D721Med (cell line): ENCODE measurements around the gene TMCC1.
"Not testable (repeated sequence)": the region's sequence is repeated elsewhere in the genome, so short reads cannot be mapped to it uniquely, and the experiment has no call there.

Experiments used
- DNase-seq: peaks from one replicate; pipeline ENCODE4 v3.0.0; 2011; ENCODE audit warnings: low spot score; ENCODE audit not compliant: insufficient read length
- FAIRE-seq: peaks from 2 replicates; lab custom pipeline; 2011; peaks lifted over from hg19 to GRCh38; lab: Jason Lieb, UNC
- CTCF ChIP-seq: IDR thresholded peaks from 2 replicates; pipeline ENCODE4 v1.5.1; 2012; ENCODE audit warnings: mild to moderate bottlenecking, control low read depth; ENCODE audit not compliant: insufficient read depth; ENCODE audit errors: missing control alignments

Gene TMCC1

GRCh38 chr3:129917423-129918007 lies 24.0 kb upstream of the TMCC1 start:
- FAIRE-seq: no peak
- no peak for TF ChIP-seq CTCF
- DNase-seq: no peak

GRCh38 chr3:129913618-129914017 lies 20.1 kb upstream of the TMCC1 start:
- DNase-seq (no peak), FAIRE-seq (no peak)
- no peak for TF ChIP-seq CTCF

- no peak for TF ChIP-seq CTCF
Measured at GRCh38 chr3:129911261-129911861, 17.9 kb upstream of the TMCC1 start.

GRCh38 chr3:129909235-129909634 lies 15.7 kb upstream of the TMCC1 start:
- FAIRE-seq, DNase-seq: not testable (repeated sequence)

More at GRCh38 chr3:129911261-129911861, 17.9 kb upstream of the TMCC1 start:
- no peak for DNase-seq
- no peak for FAIRE-seq

GRCh38 chr3:129908417-129908816 lies 14.9 kb upstream of the TMCC1 start:
- DNase-seq: no peak
- FAIRE-seq: no peak
- no peak for TF ChIP-seq CTCF

- FAIRE-seq, DNase-seq: not testable (repeated sequence)
Measured at GRCh38 chr3:129901272-129901671, 7.8 kb upstream of the TMCC1 start.

GRCh38 chr3:129897026-129897425 lies 3.5 kb upstream of the TMCC1 start:
- no peak for DNase-seq
- FAIRE-seq: no peak
- no peak for TF ChIP-seq CTCF

- no peak for TF ChIP-seq CTCF
- FAIRE-seq (no peak), DNase-seq (no peak)
Measured at GRCh38 chr3:129892857-129893580, 492 bp downstream of the TMCC1 start.
